Measurements from ENCODE around the gene NOP16.

Gene NOP16

GRCh38 chr5:176361437-176362232 lies 26.8 kb downstream of the NOP16 start, which contains the start of gene KIAA1191:
Gene KIAA1191, minus strand, starts transcription at chr5:176361764. Its CDS starts 2,256 bp downstream, at chr5:176359508.
- peak; percentile 89 to 90 for DNase-seq (ENCODE audit: low read depth in 1 of 2, low spot score in 1 of 2)

GRCh38 chr5:176360894-176361436 lies 27.4 kb downstream of the NOP16 start:
- no peak for DNase-seq (ENCODE audit: low read depth in 1 of 2, low spot score in 1 of 2)

- DNase-seq (ENCODE audit: low read depth in 1 of 2, low spot score in 1 of 2), result no peak
Observed at GRCh38 chr5:176359658-176360057, 28.7 kb downstream of the NOP16 start.

GRCh38 chr5:176356179-176356566 lies 32.2 kb downstream of the NOP16 start:
- DNase-seq (ENCODE audit: low read depth in 1 of 2, low spot score in 1 of 2), result no peak

- DNase-seq (ENCODE audit: low read depth in 1 of 2, low spot score in 1 of 2), result no peak
Observed at GRCh38 chr5:176355400-176356178, 32.8 kb downstream of the NOP16 start.

- DNase-seq (ENCODE audit: low read depth in 1 of 2, low spot score in 1 of 2), result no peak
Observed at GRCh38 chr5:176353533-176353932, 34.9 kb downstream of the NOP16 start.

GRCh38 chr5:176352116-176352878 lies 36.1 kb downstream of the NOP16 start:
- no peak for DNase-seq (ENCODE audit: low read depth in 1 of 2, low spot score in 1 of 2)

GRCh38 chr5:176350416-176350815 lies 38.0 kb downstream of the NOP16 start:
- no peak for DNase-seq (ENCODE audit: low read depth in 1 of 2, low spot score in 1 of 2)

GRCh38 chr5:176342766-176343458 lies 45.5 kb downstream of the NOP16 start:
- no peak for DNase-seq (ENCODE audit: low read depth in 1 of 2, low spot score in 1 of 2)

- no peak for DNase-seq (ENCODE audit: low read depth in 1 of 2, low spot score in 1 of 2)
Observed at GRCh38 chr5:176342158-176342483, 46.3 kb downstream of the NOP16 start.

- DNase-seq (ENCODE audit: low read depth in 1 of 2, low spot score in 1 of 2), result no peak
Observed at GRCh38 chr5:176341325-176342157, 46.9 kb downstream of the NOP16 start.

GRCh38 chr5:176339304-176339703 lies 49.1 kb downstream of the NOP16 start:
- DNase-seq (ENCODE audit: low read depth in 1 of 2, low spot score in 1 of 2), result no peak

GRCh38 chr5:176337913-176338312 lies 50.5 kb downstream of the NOP16 start:
- no peak for DNase-seq (ENCODE audit: low read depth in 1 of 2, low spot score in 1 of 2)

- no peak for DNase-seq (ENCODE audit: low read depth in 1 of 2, low spot score in 1 of 2)
Observed at GRCh38 chr5:176334031-176334770, 54.2 kb downstream of the NOP16 start.
